Esophagus muscularis mucosa (tissue), 4 donors: Measurements from ENCODE around the gene SLC25A12. TPM values are rescaled to one million over a fixed set of nuclear protein-coding genes. Genes with fewer than 3 reads are reported as not detected.

ENCODE experiments used
- DNase-seq: peaks from one replicate; pipeline ENCODE4 v3.0.0-alpha.2; 2017; ENCODE audit errors: extremely low spot score
- H3K27ac ChIP-seq, 4 donors: fragments of 200-600 bp; sonication (generic); replicated peaks in 1 of 4; 1 replicate in 3 of 4; 2 replicates in 1 of 4; pipeline ENCODE4 v1.5.1; 2016 to 2019; ENCODE audit warnings: mild to moderate bottlenecking in 1 of 4
- H3K27me3 ChIP-seq, 4 donors: fragments of 200-600 bp; sonication (generic); one replicate each; pipeline versions ENCODE4 v1.5.1 to v1.6.0; 2016 to 2019
- H3K36me3 ChIP-seq, 4 donors: fragments of 200-600 bp; sonication (generic); one replicate each; pipeline ENCODE4 v1.5.1; 2016 to 2019
- H3K4me1 ChIP-seq, 4 donors: fragments of 200-600 bp; sonication (generic); one replicate each; pipeline ENCODE4 v1.5.1; 2016 to 2019
- H3K4me3 ChIP-seq, 4 donors: fragments of 200-600 bp; sonication (generic); 1 replicate in 2 of 4; 2 replicates in 2 of 4; pipeline ENCODE4 v1.5.1; 2016 to 2019; ENCODE audit warnings: mild to moderate bottlenecking in 4 of 4, moderate library complexity in 1 of 4
- H3K9me3 ChIP-seq, 4 donors: fragments of 200-600 bp; sonication (generic); 1 replicate in 3 of 4; 2 replicates in 1 of 4; pipeline ENCODE4 v1.5.1; 2016 to 2019
- CTCF ChIP-seq, 3 experiments: fragments of 200-600 bp in 2 of 3; fragments of 450-650 bp in 1 of 3; sonication (generic) in 2 of 3; IDR thresholded peaks; one replicate each; pipeline ENCODE4 v1.5.1; 2017 to 2019; ENCODE audit warnings: antibody characterized with exemption in 3 of 3, mild to moderate bottlenecking in 2 of 3, moderate library complexity in 1 of 3
- EP300 ChIP-seq: sonication (generic); formaldehyde crosslinking; IDR thresholded peaks from one replicate; pipeline ENCODE4 v1.6.1; 2017; ENCODE audit warnings: antibody characterized with exemption
- POLR2A ChIP-seq: fragments of 450-650 bp; IDR thresholded peaks from one replicate; pipeline ENCODE4 v1.6.1; 2017; ENCODE audit warnings: antibody characterized with exemption, moderate library complexity, mild to moderate bottlenecking, low read depth
- POLR2AphosphoS5 ChIP-seq, 2 donors: sonication (generic); formaldehyde crosslinking; IDR thresholded peaks; one replicate each; pipeline ENCODE4 v1.6.1; 2017; ENCODE audit warnings: antibody characterized with exemption in 2 of 2
- WGBS: methylation state at CpG from one replicate; pipeline ENCODE4 v1.1.5; 2018; 5-methylcytosine and 5-hydroxymethylcytosine counted together
- intact Hi-C: fragments of 100-400 bp; cut with DNase I; formaldehyde crosslinking; loops from one replicate; pipeline ENCODE4 v1.15.1; 2023
- total RNA-seq, 4 donors: library from RNA; depleted of rRNA; stranded (reverse); fragments of >200 nt; gene quantifications; one replicate each; pipeline versions ENCODE4 v1.1.0 to v1.2.1, GENCODE V29; 2016

The SLC25A12 gene
- total RNA-seq, 4 donors from 2014 or later = 52.2 to 68.9 (median 63.6) TPM

- DNase-seq = no peak
- intact Hi-C loops = no loop called here
- Histone ChIP-seq H3K27ac (no peak overlapping the region), H3K27me3 (no peaks in the 10 kb centered on the region), H3K36me3 (peaks cover 0 to 37% (median 23%) of the 10 kb centered on the region in 4 donors), H3K9me3 (no peaks in the 10 kb centered on the region), H3K4me1 (peaks cover 0 to 4% (median 0%) of the 10 kb centered on the region in 4 donors), H3K4me3 (no peak overlapping the region)
- WGBS = 0% methylated on average over 1 of the region's 1 CpG
- TF ChIP-seq POLR2AphosphoS5 (IDR thresholded peaks at IDR 0.05) = no peak
- no peak for TF ChIP-seq EP300
- no peak for TF ChIP-seq POLR2A
- TF ChIP-seq CTCF (IDR thresholded peaks at IDR 0.05) = no peak
These were observed 41.6 kb downstream of the SLC25A12 start for GRCh38 chr2:171852366-171852888.

GRCh38 chr2:171847627-171848026, 46.4 kb downstream of the SLC25A12 start:
- intact Hi-C loops = no loop called here
- WGBS = 83% methylated on average over 2 of the region's 2 CpGs
- no peak overlapping the region for H3K27ac ChIP-seq
- DNase-seq = no peak
- no peak overlapping the region for H3K4me3 ChIP-seq
- H3K9me3 ChIP-seq = no peaks in the 10 kb centered on the region
- TF ChIP-seq POLR2A = no peak
- H3K36me3 ChIP-seq = peaks cover 0 to 28% (median 23%) of the 10 kb centered on the region in 4 donors
- peaks cover 0 to 3% (median 0%) of the 10 kb centered on the region in 4 donors for H3K4me1 ChIP-seq
- H3K27me3 ChIP-seq = no peaks in the 10 kb centered on the region

GRCh38 chr2:171846894-171847293, 47.1 kb downstream of the SLC25A12 start:
- no peaks in the 10 kb centered on the region for H3K4me1 ChIP-seq
- TF ChIP-seq CTCF (IDR thresholded peaks at IDR 0.05) (no peak), EP300 (no peak), POLR2AphosphoS5 (IDR thresholded peaks at IDR 0.05) (no peak), POLR2A (no peak)
- DNase-seq = no peak
- no peak overlapping the region for H3K4me3 ChIP-seq
- no peaks in the 10 kb centered on the region for H3K9me3 ChIP-seq
- intact Hi-C loops = no loop called here
- peaks cover 0 to 35% (median 30%) of the 10 kb centered on the region in 4 donors for H3K36me3 ChIP-seq
- no peak overlapping the region for H3K27ac ChIP-seq
- no peaks in the 10 kb centered on the region for H3K27me3 ChIP-seq

- intact Hi-C loops = no loop called here
- TF ChIP-seq CTCF (IDR thresholded peaks at IDR 0.05) (no peak), POLR2AphosphoS5 (IDR thresholded peaks at IDR 0.05) (no peak), EP300 (no peak), POLR2A (no peak)
- no peak overlapping the region for H3K27ac ChIP-seq
- DNase-seq = no peak
- no peak overlapping the region for H3K4me3 ChIP-seq
- no peaks in the 10 kb centered on the region for H3K4me1 ChIP-seq
- peaks cover 0 to 39% (median 32%) of the 10 kb centered on the region in 4 donors for H3K36me3 ChIP-seq
- H3K9me3 ChIP-seq = no peaks in the 10 kb centered on the region
- H3K27me3 ChIP-seq = no peaks in the 10 kb centered on the region
- WGBS = 98% methylated on average over 2 of the region's 2 CpGs
These were observed 52.0 kb downstream of the SLC25A12 start for GRCh38 chr2:171841996-171842395.

- no peaks in the 10 kb centered on the region for H3K27me3 ChIP-seq
- H3K27ac ChIP-seq = no peak overlapping the region
- WGBS = 35% methylated on average over 2 of the region's 2 CpGs
- intact Hi-C loops = no loop called here
- no peaks in the 10 kb centered on the region for H3K9me3 ChIP-seq
- DNase-seq = no peak
- no peaks in the 10 kb centered on the region for H3K4me1 ChIP-seq
- no peak overlapping the region for H3K4me3 ChIP-seq
- H3K36me3 ChIP-seq = peaks cover 22 to 66% (median 58%) of the 10 kb centered on the region in 4 donors
- TF ChIP-seq CTCF (IDR thresholded peaks at IDR 0.05) (no peak), POLR2AphosphoS5 (IDR thresholded peaks at IDR 0.05) (no peak)
These were observed 56.3 kb downstream of the SLC25A12 start for GRCh38 chr2:171837736-171838135.
